HG03045 (cell line): ENCODE data around the gene PELI3.

Experiments
- ATAC-seq: cut with Tn5 transposase; IDR thresholded peaks from one replicate; pipeline ENCODE4 v1.9.1; 2021; ENCODE audit warnings: mild to moderate bottlenecking, moderate library complexity; ENCODE audit not compliant: unreplicated experiment

PELI3 gene

DNA sequence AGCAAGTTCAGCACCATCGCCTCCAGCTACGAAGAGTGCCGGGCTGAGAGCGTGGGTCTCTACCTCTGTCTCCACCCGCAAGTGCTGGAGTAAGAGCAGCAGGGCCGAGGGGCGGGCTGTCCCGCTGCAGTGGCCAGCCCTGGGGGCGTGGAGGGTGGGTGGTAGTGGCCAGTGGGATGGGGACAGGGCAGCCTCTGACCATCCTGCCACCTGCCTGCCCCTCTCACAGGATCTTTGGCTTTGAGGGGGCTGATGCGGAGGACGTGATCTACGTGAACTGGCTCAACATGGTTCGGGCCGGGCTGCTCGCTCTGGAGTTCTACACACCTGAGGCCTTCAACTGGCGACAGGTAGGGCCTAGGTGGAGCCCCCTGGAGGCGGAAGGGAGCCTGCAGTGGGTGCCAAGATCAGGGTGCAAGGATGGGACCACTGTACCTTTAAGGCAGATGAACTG lies 28.7 kb downstream of the PELI3 start:
- ATAC-seq: no peak

GRCh38 chr11:66497206-66497605 lies 30.5 kb downstream of the PELI3 start:
- no peak for ATAC-seq

DNA sequence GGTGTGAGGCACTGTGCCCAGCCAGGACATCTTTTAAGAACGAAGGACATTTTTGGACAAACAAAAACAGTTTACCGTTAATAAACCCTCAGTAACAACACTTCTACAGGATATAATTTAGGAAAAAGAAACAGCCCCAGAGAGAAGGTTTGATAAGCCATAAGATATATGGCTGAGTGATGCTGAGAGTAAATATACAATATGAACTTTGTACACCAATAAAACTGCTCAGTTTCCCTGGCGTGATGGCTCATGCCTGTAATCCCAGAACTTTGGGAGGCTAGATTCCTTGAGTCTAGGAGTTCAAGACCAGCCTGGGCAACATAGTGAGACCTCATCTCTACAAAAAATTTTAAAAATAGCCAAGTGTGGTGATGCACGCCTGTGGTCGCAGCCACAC lies 31.8 kb downstream of the PELI3 start:
- no peak for ATAC-seq

GRCh38 chr11:66505276-66505816 lies 38.6 kb downstream of the PELI3 start:
- no peak for ATAC-seq

DNA sequence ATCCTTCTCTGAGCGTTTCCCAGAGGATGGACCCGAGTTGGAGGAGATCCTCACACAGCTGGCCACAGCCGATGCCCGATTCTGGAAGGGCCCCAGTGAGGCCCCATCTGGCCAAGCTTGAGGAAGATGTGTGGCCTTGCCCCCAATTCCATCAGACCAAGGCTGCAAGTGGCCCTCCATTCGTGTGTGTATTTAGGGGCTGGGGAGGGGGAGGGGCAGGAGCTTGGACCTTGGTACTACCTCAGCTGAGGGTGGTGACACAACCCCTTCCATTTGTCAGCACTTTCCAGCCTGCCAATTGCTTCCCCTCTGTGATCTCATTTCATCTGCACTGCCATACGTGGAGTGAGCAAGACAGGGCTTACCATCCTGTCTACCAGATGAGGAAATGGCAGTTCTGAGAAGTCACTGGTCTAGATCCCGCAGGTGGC lies 42.4 kb downstream of the PELI3 start:
- ATAC-seq: no peak

- peak; percentile 82 for ATAC-seq
Observed at GRCh38 chr11:66510271-66510989, 43.7 kb downstream of the PELI3 start, which contains the start of gene BBS1. Gene BBS1 (plus strand): TSS chr11:66510635. CDS start chr11:66510660, 25 bp downstream.

- ATAC-seq: peak; percentile 12
Observed at GRCh38 chr11:66510990-66511339, 44.3 kb downstream of the PELI3 start.

DNA sequence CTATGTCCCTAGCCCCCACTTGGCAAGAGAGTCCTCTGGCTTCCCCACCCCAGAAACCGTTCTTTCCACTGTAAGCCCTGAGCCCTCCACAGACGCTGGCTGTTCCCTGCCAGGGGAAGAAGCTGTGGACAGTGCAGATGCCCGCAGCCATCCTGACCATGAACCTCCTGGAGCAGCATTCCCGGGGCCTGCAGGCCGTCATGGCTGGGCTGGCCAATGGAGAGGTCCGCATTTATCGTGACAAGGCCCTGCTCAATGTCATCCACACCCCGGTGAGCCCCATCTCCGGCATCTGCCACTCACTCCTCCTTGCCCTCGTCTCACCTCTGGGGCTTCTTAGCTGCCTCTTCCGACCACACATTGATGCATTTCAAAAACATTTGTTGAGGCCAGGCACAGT lies 56.9 kb downstream of the PELI3 start:
- ATAC-seq: no peak

DNA sequence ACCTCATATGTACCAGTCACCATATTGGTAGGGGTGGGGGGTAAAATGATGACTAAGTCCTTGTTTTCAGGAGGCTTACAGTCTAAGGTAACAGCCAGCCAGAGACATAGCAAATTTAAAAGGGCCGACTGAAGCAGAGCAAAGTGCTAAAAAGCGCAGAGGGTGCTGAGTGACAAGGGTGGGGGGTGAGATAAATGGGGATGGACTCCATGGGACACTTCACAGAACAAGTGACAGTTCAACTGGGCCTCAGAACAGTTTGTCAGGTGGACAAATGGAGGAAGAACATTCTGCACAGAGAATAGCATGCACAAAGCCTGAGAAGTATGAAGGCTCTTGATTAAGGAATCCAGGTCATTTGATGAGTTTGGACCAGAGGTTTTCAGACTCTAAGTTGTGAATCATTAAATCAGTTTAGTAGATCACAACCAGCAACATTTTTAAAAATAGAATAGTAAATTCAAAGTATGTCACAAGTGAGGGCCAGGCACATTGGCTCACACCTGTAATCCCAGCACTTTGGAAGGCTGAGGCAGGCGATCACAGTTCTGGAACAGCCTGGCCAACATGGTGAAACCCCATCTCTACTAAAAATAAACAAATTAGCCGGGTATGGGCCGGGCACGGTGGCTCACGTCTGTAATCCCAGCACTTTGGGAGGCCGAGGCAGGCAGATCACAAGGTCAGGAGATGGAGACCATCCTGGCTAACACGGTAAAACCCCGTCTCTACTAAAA lies 57.8 kb downstream of the PELI3 start:
- no peak for ATAC-seq
